HL-60 (cell line): ENCODE results near the gene SHB.

ENCODE experiments used
- DNase-seq, 2 experiments: peaks; one replicate each; pipeline ENCODE4 v3.0.0-alpha.2; 2010 to 2020; ENCODE audit warnings: low read depth in 1 of 2, low spot score in 1 of 2
- H3K27ac ChIP-seq: fragments of 250-450 bp; sonication (Bioruptor Pico); replicated peaks from 2 replicates; pipeline ENCODE4 v1.5.1; 2020; ENCODE audit warnings: mild to moderate bottlenecking, moderate library complexity
- H3K27me3 ChIP-seq: fragments of 250-450 bp; sonication (Bioruptor Pico); 2 replicates; pipeline ENCODE4 v1.5.1; 2021; ENCODE audit warnings: mild to moderate bottlenecking, moderate library complexity; ENCODE audit not compliant: insufficient read depth, poor library complexity, severe bottlenecking
- H3K4me3 ChIP-seq: replicated peaks from 2 replicates; pipeline ENCODE4 v1.5.1; 2011; ENCODE audit warnings: mild to moderate bottlenecking, control low read depth, low read length; ENCODE audit not compliant: insufficient read depth
- CTCF ChIP-seq: IDR thresholded peaks from one replicate; pipeline ENCODE4 v1.5.1; 2011; ENCODE audit warnings: low read length, control low read depth, inconsistent platforms; ENCODE audit not compliant: insufficient read depth
- GABPA ChIP-seq: IDR thresholded peaks from 2 replicates; pipeline ENCODE4 v1.6.1; 2012; ENCODE audit warnings: low read depth
- POLR2AphosphoS5 ChIP-seq: IDR thresholded peaks from 2 replicates; pipeline ENCODE4 v1.6.1; 2012; ENCODE audit warnings: low read depth
- REST ChIP-seq: IDR thresholded peaks from 2 replicates; pipeline ENCODE4 v1.6.1; 2012; ENCODE audit warnings: low read depth; ENCODE audit not compliant: insufficient replicate concordance
- SPI1 ChIP-seq: IDR thresholded peaks from 2 replicates; pipeline ENCODE4 v1.6.1; 2012; ENCODE audit warnings: low read depth, mild to moderate bottlenecking, borderline replicate concordance

Gene SHB

DNA sequence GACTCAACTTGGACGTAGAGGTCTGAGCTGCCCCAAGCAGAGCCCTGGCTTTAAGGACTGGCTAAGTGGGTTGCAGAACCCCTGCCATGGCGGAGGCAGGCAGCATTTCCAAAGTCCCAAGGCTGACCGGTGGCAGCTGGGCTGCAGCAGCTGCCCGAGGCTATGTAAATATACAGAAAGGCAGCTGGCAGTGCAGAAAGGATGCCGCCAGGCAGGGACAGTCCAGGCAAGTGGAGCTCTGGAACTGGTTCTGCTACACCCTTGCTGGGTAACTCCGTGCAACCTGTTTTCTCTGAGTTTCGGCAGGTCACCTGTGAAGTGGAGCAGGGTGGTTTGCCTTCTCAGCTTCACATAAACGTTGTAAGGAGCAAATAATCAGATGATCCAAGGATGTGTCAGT, 46.0 kb downstream of the SHB start:
- TF ChIP-seq GABPA, result no peak
- H3K27ac ChIP-seq, result no peak overlapping the region
- no peaks in the 10 kb centered on the region for H3K27me3 ChIP-seq
- no peak overlapping the region for H3K4me3 ChIP-seq
- DNase-seq, result no peak

DNA sequence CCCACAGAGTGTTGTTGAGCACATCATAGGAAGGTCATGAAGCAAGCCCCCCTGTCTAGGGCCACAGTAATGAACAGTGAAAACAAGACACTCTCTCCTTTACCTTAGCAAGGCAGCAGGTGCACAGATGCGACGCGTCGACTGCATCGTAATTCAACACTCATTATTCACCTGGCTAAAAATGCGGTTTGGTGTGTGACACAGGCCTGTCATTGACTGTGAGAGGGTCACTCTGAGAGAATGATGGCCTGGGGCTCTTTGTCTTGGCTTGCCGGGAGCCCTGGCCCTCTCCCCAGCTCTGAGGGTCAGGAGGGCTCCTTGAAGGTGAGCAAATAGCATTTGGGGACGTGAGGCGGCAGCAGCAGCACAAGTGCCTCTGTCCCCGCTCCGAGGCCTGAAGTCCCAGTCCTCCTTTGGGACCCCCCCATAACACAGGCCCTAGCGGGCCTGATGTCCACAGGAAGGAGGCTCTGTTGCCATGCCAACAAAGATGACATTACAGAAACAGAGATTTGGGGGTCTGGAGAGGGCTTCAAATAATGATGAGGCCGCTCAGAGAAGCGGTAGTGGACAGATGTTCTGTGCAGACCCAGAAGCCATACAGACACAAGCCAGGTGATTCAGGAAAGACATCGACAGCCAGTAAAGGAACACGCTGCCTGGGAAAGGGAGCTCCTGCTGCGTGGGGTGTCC, 46.7 kb downstream of the SHB start:
- no peak for DNase-seq
- Histone ChIP-seq H3K27me3 (no peaks in the 10 kb centered on the region), H3K4me3 (no peak overlapping the region), H3K27ac (no peak overlapping the region)
- TF ChIP-seq GABPA, result no peak
- no peak for TF ChIP-seq REST
- no peak for TF ChIP-seq POLR2AphosphoS5
- no peak for TF ChIP-seq CTCF
- TF ChIP-seq SPI1, result no peak

DNA sequence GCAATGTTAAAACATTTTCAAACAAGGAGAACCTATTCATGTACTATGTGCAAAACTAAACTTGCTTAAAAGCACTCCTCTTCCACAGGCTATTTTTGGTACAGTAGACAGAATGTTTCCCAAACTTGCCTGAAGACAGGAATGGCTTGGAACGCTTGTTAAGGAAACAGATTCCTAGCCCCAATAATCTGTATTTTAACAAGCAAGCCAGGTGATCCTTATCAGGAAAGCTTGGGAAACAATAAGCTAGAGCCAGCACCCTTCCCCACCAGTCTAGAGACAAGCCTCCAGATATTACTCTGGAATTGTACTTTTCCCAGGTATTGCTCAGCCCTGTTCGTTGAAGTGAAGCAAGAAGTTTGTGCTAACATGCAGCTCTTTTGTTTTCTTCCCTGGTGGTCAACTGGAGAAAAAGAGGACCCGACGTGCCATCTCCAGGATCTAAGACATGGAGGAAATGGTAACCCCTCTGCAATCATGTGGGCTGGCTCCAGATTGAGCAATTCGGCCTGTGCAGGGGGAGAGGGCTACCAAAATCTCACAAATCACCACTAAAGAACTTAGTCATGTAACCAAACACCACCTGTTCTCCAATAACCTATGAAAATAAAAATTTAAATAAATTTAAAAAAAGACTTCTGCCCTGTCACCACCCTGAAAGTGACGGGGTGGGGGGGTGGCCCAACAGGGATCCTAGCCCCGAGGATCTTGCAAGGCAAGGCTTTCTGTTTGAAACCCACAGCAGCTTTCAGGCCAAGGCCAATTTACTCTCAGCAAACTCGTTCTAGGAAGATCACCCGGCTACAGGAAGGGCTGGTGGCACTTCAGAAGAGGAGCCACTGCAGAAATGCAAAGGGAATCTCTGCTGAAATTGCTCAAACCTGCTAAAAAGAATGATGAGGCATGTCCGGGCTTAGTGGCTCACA, 48.6 kb downstream of the SHB start:
- Histone ChIP-seq H3K27me3 (no peaks in the 10 kb centered on the region), H3K4me3 (no peak overlapping the region), H3K27ac (no peak overlapping the region)
- peak; percentile 28 to 49 for DNase-seq
- no peak for TF ChIP-seq POLR2AphosphoS5
- no peak for TF ChIP-seq SPI1
- no peak for TF ChIP-seq GABPA
- no peak for TF ChIP-seq CTCF
- TF ChIP-seq REST, result no peak

- TF ChIP-seq CTCF, result no peak
- no peak for TF ChIP-seq POLR2AphosphoS5
- no peak for TF ChIP-seq REST
- TF ChIP-seq GABPA, result no peak
- TF ChIP-seq SPI1, result no peak
- H3K27me3 ChIP-seq, result no peaks in the 10 kb centered on the region
- no peak for DNase-seq
- H3K4me3 ChIP-seq, result no peak overlapping the region
- no peak overlapping the region for H3K27ac ChIP-seq
These were observed 49.3 kb downstream of the SHB start for GRCh38 chr9:38019731-38020130.
